NT2/D1 (cell line): Measurements from ENCODE around the gene HYDIN.

Source experiments
- DNase-seq: peaks from one replicate; pipeline ENCODE4 v3.0.0-alpha.2; 2011; ENCODE audit warnings: low read depth, low spot score
- H3K27me3 ChIP-seq: 2 replicates; pipeline ENCODE4 v1.6.0; 2011; ENCODE audit warnings: mild to moderate bottlenecking; ENCODE audit not compliant: insufficient read length, insufficient read depth
- H3K36me3 ChIP-seq: 2 replicates; pipeline ENCODE4 v1.6.1; 2011; ENCODE audit warnings: mild to moderate bottlenecking, low read length, mixed read lengths; ENCODE audit not compliant: insufficient read depth, insufficient read length
- H3K4me1 ChIP-seq: 2 replicates; pipeline ENCODE4 v1.5.1; 2011; ENCODE audit not compliant: insufficient read depth, insufficient read length
- H3K4me3 ChIP-seq: 2 replicates; pipeline ENCODE4 v1.5.1; 2011; ENCODE audit warnings: low read depth; ENCODE audit not compliant: insufficient read length
- H3K9ac ChIP-seq: 2 replicates; pipeline ENCODE4 v1.6.0; 2011; ENCODE audit warnings: low read depth; ENCODE audit not compliant: insufficient read length
- H3K9me3 ChIP-seq: 2 replicates; pipeline ENCODE4 v1.5.1; 2011; ENCODE audit warnings: mild to moderate bottlenecking, low read length; ENCODE audit not compliant: insufficient read depth
- SUZ12 ChIP-seq: IDR thresholded peaks from 2 replicates; pipeline ENCODE4 v1.6.1; 2011; ENCODE audit not compliant: insufficient read length, insufficient read depth; ENCODE audit errors: extremely low read depth
- YY1 ChIP-seq: IDR thresholded peaks from 2 replicates; pipeline ENCODE4 v1.6.1; 2011; ENCODE audit not compliant: insufficient read length, insufficient read depth
- ZNF274 ChIP-seq: IDR thresholded peaks from 2 replicates; pipeline ENCODE4 v1.6.1; 2011; ENCODE audit warnings: mild to moderate bottlenecking, low read depth, low read length

Gene HYDIN

DNA sequence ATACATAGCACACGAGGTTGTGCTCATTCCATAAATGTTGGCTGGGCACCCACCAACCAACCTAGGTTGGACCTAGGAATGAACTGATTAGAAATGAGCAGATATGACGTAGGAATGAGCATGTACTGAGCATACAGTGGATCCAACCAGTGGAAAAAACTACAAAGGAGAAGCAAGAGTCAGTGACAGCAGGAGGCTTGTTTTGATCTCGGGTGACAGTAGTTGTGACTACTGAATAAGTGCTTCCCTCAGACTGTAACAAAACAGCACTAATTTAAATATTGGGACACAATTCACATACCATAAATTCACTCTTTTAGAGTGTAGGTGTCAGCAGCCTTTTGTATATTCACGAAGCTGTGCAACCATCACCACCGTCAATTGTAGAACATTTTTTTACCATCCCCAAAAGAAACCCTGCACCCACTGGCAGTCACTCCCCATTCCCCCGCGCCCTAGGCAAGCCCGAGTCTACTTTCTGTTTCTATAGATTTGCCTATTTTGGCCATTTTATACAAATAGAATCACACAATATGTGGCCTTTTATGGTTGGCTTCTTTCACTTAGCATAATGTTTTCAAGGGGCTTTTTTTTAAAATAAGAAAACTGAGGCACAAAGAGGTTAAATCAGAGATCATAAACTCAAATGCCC lies 436.5 kb downstream of the HYDIN start:
- Histone ChIP-seq H3K4me3 (no peak overlapping the region), H3K4me1 (no peaks in the 10 kb centered on the region), H3K9me3 (no peaks in the 10 kb centered on the region), H3K36me3 (peaks cover 44% of the 10 kb centered on the region), H3K9ac (no peak overlapping the region), H3K27me3 (no peaks in the 10 kb centered on the region)
- TF ChIP-seq SUZ12 (no peak), ZNF274 (no peak), YY1 (no peak)
- DNase-seq, result no peak

GRCh38 chr16:70790815-70791214 lies 439.7 kb downstream of the HYDIN start:
- Histone ChIP-seq H3K9ac (no peak overlapping the region), H3K4me3 (no peak overlapping the region), H3K36me3 (peaks cover 54% of the 10 kb centered on the region), H3K9me3 (no peaks in the 10 kb centered on the region), H3K4me1 (no peaks in the 10 kb centered on the region), H3K27me3 (no peaks in the 10 kb centered on the region)
- TF ChIP-seq YY1 (no peak), ZNF274 (no peak), SUZ12 (no peak)
- DNase-seq, result no peak

- Histone ChIP-seq H3K9ac (no peak overlapping the region), H3K9me3 (no peaks in the 10 kb centered on the region), H3K4me3 (no peak overlapping the region), H3K27me3 (no peaks in the 10 kb centered on the region), H3K36me3 (peaks cover 63% of the 10 kb centered on the region), H3K4me1 (no peaks in the 10 kb centered on the region)
- DNase-seq, result no peak
- TF ChIP-seq SUZ12 (no peak), ZNF274 (no peak), YY1 (no peak)
These were observed 440.7 kb downstream of the HYDIN start for GRCh38 chr16:70789595-70790447.

GRCh38 chr16:70788668-70789594 lies 441.6 kb downstream of the HYDIN start:
- Histone ChIP-seq H3K4me1 (no peaks in the 10 kb centered on the region), H3K36me3 (peaks cover 71% of the 10 kb centered on the region)

GRCh38 chr16:70786020-70786755 lies 444.3 kb downstream of the HYDIN start:
- Histone ChIP-seq H3K9me3 (peaks cover 16% of the 10 kb centered on the region; the same call in 1 of the 2 replicates), H3K4me1 (no peaks in the 10 kb centered on the region), H3K4me3 (no peak overlapping the region), H3K9ac (no peak overlapping the region), H3K36me3 (peaks cover 83% of the 10 kb centered on the region), H3K27me3 (no peaks in the 10 kb centered on the region)
- DNase-seq, result no peak
- TF ChIP-seq SUZ12, result no peak
- TF ChIP-seq ZNF274, result no peak
- no peak for TF ChIP-seq YY1

More at GRCh38 chr16:70788668-70789594, 441.6 kb downstream of the HYDIN start:
- Histone ChIP-seq H3K9me3 (no peaks in the 10 kb centered on the region), H3K9ac (no peak overlapping the region), H3K4me3 (no peak overlapping the region), H3K27me3 (no peaks in the 10 kb centered on the region)
- no peak for TF ChIP-seq ZNF274
- TF ChIP-seq YY1, result no peak
- no peak for TF ChIP-seq SUZ12
- DNase-seq, result no peak
